LNCaP clone FGC (cell line): ENCODE data around the gene CISD2.
"Not testable (repeated sequence)": the region's sequence is repeated elsewhere in the genome, so short reads cannot be mapped to it uniquely, and the experiment has no call there.

Experiments used
- DNase-seq: peaks from one replicate; pipeline ENCODE4 v3.0.0-alpha.2; 2011; ENCODE audit warnings: low read depth
- H3K4me3 ChIP-seq: 2 replicates; pipeline ENCODE4 v1.5.1; 2011; ENCODE audit warnings: mild to moderate bottlenecking, low read depth, low read length, control low read depth
- TF ChIP-seq, protein P1 (sequence below): IDR thresholded peaks from 2 replicates; pipeline ENCODE4 v1.5.1; 2012; ENCODE audit warnings: mild to moderate bottlenecking; ENCODE audit not compliant: control insufficient read depth, insufficient read depth; ENCODE audit errors: extremely low read depth

Gene CISD2

DNA sequence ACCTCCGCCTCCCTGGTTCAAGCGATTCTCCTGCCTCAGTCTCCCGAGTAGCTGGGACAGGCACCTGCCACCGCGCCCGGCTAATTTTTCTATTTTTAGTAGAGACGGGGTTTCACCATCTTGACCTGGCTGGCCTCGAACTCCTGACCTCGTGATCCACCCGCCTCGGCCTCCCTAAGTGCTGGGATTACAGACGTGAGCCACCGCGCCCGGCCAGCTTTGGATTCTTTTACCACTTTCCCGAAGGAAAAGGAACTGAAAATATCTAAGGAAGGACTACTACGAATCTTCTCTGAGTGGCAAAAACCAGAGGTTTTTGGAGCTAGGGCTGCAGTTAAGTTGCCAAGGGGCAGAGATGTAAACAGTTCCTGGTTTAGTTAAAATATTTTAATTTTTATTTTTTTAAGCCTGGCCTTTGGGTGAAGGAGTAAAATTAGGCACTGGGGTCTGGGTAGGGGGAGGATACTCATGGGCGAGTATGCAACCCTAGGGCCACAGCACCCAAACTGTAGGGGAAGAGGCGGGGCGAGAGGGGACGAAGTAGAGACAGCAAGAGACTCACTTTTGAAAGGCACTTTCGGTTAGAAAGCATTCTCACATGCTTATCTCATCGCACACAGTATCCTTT lies 525 bp upstream of the CISD2 start:
- peak overlapping the region; percentile 57 for H3K4me3 ChIP-seq
- no peak for DNase-seq
- TF ChIP-seq, protein P1, sequence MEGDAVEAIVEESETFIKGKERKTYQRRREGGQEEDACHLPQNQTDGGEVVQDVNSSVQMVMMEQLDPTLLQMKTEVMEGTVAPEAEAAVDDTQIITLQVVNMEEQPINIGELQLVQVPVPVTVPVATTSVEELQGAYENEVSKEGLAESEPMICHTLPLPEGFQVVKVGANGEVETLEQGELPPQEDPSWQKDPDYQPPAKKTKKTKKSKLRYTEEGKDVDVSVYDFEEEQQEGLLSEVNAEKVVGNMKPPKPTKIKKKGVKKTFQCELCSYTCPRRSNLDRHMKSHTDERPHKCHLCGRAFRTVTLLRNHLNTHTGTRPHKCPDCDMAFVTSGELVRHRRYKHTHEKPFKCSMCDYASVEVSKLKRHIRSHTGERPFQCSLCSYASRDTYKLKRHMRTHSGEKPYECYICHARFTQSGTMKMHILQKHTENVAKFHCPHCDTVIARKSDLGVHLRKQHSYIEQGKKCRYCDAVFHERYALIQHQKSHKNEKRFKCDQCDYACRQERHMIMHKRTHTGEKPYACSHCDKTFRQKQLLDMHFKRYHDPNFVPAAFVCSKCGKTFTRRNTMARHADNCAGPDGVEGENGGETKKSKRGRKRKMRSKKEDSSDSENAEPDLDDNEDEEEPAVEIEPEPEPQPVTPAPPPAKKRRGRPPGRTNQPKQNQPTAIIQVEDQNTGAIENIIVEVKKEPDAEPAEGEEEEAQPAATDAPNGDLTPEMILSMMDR: no peak

DNA sequence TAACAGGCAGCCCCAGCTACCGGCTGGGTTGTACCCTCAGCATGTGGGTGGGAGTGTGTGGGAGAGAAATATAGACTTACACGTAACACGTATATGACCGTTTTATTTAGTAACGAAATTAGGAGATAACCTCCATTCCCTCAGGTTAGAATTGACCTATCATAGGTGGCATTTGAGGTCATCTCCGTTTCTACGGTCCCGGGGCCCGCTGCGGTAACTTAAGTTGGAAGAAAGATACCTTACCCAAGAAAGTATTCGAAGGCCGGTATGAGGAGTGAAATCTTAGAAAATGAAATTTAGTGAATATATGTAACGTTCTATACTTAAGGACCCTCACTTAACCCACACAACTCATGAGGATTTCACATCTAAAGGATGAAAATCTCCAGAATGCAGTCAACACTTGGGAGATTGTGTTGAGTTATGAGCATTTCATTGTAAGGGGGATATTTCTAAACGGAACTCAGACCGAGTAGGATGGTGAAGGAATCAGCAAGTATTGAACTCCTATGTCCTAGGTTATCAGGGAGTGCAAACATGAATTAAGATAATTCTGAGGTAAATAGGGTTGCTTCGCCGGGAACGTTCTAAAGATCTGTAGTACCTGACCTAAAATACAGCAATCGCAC lies 891 bp downstream of the CISD2 start:
- H3K4me3 ChIP-seq: peak overlapping the region; percentile 57
- TF ChIP-seq, protein P1: no peak
- no peak for DNase-seq

DNA sequence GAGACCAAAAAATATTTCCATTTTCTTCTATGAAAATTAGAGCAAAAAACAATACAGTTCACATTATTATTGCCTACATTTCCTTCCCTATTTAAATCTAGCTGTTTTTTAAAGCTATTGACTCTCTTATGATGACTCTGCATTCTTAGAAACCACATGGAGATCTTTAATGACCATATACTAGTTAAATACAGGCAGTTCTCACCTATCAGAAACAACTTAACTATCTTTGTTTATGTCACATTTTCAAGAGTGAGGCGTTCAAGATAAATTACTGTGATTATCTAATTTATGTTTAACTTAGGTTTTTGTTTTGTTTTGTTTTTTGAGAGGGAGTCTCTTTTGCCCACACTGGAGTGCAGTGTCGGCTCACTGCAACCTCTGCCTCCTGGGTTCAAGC lies 3.0 kb downstream of the CISD2 start:
- DNase-seq: no peak
- no peak overlapping the region for H3K4me3 ChIP-seq
- TF ChIP-seq, protein P1: no peak

DNA sequence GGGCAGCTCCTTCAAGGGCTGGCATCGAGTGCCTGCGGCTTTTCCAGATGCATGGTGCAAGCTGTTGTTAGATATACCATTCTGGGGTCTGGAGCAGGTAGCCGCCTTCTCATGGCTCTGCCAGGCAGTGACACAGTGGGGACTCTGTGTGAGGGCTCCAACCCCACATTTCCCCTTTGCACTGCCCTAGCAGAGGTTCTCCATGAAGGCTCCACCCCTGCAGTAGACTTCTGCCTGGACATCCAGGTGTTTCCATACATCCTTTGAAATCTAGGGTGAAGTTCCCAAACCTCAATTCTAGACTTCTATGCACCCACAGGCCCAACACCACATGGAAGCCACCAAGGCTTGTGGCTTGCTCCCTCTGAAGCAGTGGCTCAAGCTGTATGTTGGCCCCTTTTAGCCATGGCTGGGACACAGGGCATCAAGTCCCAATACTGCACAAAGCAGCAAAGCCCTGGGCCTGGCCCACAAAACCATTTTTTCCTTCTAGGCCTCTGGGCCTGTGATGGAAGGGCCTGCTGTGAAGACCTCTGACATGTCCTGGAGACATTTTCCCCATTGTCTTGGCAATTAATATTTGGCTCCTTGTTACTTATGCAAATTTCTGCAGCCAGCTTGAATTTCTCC lies 8.8 kb downstream of the CISD2 start:
- H3K4me3 ChIP-seq, DNase-seq: not testable (repeated sequence)

DNA sequence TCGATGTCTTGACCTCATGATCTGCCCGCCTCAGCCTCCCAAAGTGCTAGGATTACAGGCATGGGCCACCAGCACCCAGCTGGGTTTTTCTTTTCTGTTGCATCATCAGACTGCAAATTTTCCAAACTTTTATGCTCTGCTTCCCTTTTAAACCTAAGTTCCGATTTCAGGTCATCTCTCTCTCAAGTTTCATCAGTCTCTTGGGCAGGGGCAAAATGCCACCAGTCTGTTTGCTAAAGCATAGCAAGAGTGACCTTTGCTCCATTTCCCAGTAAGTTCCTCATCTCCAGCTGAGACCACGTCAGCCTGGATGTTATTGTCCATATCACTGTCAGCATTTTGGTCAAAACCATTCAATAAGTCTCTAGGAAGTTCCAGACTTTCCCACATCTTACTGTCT lies 9.6 kb downstream of the CISD2 start:
- H3K4me3 ChIP-seq: not testable (repeated sequence)
- peak; percentile 40 for DNase-seq

DNA sequence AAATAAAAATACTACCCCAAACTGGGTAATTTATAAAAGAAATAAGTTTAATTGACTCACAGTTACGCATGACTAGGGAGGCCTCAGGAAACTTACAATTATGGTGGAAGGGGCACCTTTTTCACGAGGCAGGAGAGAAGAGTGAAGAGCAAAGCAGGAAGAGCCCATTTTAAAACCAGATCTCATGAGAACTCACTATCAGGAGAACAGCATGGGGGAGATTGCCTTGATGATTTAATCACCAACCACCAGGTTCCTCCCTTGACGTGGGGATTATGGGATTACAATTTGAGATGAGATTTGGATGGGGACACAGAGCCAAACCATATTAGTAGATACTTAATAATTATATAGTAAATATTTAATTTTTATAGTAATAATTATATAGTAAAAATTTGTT lies 10.1 kb downstream of the CISD2 start:
- TF ChIP-seq, protein P1: no peak
- no peak for DNase-seq
- H3K4me3 ChIP-seq: no peak overlapping the region

DNA sequence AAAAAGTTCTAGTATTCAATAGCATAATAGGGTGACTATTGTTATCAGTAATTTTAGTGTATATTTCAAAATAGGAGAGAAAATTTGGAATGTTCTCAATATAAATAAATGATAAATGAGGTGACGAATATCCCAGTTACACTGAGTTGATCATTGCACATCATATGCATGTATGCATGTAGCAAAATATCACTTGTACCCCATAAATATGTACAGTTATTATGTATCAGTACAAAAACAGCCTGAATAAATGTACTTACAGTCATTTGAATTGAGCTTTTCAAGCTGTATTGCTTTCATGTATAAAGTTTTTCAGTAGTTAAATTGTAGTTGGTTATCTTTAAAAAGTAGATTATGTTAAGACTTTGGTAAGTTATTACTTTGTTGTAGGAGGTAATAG lies 12.6 kb downstream of the CISD2 start:
- no peak overlapping the region for H3K4me3 ChIP-seq
- DNase-seq: no peak
- TF ChIP-seq, protein P1: no peak

DNA sequence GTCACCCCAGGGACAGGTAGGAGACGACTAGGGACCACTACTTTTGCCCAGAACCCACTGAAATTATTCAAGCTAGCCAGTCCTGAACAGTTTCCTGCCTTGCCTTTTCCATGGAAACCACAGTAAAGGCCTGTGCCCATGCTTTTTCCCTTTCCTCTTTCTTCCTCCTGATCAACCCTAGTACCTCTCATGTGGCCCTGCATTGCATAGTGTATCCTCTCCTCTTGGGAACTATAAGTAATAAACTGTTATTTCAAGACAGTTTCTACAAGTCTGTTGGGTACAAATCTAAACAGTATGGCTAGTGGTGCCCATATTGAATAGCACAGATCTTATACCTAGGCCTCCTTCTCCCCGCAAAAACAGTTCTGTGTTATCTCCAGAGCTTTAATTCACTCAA lies 14.5 kb downstream of the CISD2 start:
- no peak for DNase-seq
- no peak overlapping the region for H3K4me3 ChIP-seq
- TF ChIP-seq, protein P1: no peak

DNA sequence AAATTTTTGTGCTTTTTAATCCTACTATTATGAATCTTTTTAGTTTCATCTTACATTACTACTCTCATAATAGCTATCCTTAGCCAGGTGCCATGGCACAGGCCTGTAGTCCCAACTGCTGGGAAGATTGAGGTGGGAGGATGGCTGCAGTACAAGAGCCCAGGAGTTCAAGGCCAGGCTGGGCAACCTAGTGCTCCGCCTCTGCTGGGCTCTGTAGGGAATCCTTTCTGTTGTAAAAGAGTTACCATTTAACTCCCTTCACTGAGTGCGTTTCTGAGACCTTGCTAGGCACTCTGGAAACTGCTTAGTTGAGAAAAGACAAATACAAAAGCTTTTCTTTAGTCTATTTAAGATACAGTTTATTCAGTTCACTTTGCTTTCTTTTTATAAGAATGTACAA lies 19.8 kb downstream of the CISD2 start:
- H3K4me3 ChIP-seq, DNase-seq: not testable (repeated sequence)

DNA sequence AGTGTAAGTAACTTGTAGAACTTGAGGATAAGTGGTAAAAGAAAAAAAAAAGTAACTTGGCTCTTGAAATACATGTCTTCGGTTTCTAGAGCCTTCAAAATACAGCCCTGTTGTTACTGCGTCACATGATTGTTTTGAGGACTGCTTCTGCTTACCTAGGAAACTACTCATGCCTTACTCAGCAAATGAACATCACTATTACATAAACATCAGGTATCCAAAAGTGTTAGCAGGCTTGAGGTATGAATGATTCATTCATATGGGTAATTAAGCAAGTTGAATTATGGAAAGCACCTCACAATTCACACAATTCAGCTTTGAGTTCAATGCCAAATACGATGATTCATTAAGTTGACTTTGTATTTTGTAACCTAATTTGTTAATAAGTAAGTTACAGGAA lies 21.1 kb downstream of the CISD2 start:
- not testable (repeated sequence) for DNase-seq, H3K4me3 ChIP-seq

DNA sequence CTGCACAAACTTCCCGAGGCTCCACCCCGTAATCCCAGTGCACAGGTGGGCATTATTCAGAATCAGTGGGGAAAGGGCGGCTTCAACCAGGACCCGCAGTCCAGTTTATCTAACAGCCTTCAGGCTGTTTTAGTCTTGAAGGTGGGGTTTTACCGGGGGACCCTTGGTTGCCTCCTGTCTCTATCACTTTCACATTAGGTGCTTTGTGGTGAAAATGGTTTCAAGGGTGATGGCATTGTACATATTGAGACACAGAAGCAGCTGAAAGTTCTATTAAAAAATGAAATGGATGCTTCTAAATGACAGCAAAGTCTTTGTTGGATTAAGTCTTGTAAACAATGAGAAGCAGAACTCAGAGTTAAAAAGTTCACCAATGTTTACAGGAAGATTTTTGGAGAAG lies 27.8 kb downstream of the CISD2 start:
- DNase-seq, H3K4me3 ChIP-seq: not testable (repeated sequence)
